Cerebellar nuclear complex (tissue), 1 donor: ENCODE measurements around the gene CCDC28B.

Experiments used
- DNase-seq, 2 experiments: peaks; one replicate each; lab custom pipeline; 2025; lab: John Stamatoyannopoulos, UW

The CCDC28B gene

DNA sequence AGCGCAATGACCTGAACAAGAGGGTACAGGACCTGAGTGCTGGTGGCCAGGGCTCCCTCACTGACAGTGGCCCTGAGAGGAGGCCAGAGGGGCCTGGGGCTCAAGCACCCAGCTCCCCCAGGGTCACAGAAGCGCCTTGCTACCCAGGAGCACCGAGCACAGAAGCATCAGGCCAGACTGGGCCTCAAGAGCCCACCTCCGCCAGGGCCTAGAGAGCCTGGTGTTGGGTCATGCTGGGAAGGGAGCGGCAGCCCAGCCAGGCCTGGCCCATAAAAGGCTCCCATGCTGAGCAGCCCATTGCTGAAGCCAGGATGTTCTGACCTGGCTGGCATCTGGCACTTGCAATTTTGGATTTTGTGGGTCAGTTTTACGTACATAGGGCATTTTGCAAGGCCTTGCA is 5.4 kb upstream of the CCDC28B start:
- DNase-seq = no peak

DNA sequence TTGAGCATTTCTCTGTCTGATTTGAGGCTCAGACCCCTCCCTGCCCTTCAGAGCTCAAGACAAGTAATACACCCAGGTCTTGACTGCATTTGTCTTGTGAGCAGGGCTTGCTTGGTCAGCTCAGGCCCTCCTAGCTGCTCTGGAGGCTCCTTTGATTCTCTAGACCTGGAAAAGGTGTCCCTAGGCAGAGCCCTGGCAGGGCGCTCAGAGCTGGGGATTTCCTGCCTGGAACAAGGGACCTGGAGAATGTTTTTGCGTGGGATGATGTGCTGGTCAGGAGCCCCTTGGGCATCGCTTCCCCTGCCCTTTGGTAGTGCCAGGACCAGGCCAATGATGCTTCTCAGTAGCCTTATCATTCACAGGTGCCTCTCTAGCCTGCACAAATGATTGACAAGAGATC is 4.9 kb upstream of the CCDC28B start:
- DNase-seq = no peak

GRCh38 chr1:32195972-32196823 is 4.2 kb upstream of the CCDC28B start:
- no peak for DNase-seq

DNA sequence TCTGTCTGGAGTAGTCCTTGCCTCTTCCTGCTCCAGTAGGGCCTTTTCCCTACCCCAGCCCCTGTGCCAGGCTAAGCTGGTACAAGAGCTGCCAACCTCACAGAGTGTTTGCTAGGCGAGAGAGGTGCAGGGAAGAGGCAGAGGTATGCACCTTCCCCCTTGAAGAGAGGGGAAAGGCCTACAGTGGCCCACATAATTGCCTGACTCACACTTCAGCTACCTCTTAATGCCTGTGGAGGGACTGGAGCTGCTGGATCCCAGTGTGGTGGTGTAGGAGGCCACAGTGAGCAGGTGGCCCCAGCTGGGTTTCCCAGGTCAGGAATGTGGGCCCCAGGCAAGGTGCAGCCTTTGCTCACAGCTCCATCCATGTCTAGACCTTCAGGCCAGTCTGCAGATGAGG is 3.3 kb upstream of the CCDC28B start:
- DNase-seq = no peak

DNA sequence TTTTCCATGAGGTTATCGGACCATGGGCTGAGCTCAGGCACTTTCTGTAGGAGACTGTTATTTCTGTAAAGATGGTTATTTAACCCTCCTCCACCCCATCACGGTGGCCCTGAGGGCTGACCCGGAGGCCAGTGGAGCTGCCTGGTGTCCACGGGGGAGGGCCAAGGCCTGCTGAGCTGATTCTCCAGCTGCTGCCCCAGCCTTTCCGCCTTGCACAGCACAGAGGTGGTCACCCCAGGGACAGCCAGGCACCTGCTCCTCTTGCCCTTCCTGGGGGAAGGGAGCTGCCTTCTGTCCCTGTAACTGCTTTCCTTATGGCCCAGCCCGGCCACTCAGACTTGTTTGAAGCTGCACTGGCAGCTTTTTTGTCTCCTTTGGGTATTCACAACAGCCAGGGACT is 2.6 kb upstream of the CCDC28B start:
- no peak for DNase-seq

DNA sequence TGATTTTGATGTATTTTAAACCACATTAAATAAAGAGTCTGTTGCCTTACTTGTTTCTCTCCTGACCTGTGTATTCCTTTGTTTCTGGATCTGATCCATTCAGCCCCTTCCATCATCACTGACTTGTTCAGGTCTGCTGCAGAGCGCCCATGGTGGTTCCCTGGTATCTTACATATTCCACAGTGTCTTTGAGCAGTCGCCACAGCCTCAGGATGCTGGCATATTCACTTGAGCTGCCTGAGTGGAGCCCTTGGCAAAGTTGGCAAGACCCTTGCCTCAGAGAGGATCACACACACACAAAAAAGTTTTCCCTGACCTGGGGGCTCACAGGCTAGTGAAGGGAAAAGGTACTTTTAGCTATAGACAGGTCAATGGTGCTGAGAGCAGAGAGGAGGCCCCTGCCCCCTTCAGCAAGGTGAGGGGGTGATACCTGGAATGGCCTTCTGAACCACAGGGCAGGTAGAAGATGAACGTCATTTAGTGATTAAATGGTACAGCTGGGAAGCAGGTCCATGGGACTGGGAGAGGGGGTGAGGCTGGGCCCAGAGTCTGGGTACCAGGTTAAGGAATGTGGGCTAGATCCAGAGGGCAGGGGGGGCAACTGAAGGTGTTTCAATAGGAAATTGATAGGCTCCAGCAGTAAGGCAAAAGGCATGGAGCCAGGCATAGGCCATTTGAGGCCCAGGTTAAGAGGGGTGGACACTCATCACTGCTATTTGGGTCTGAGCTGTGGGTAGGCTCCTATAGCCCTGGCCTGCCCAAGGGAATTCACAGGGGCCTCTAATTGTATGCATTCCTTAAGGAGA is 2.0 kb upstream of the CCDC28B start:
- no peak for DNase-seq

- DNase-seq = no peak
These were observed 1.2 kb upstream of the CCDC28B start for GRCh38 chr1:32199043-32199716.

- DNase-seq = peak; percentile 35 to 75
These were observed 700 bp upstream of the CCDC28B start for GRCh38 chr1:32199717-32200072.

DNA sequence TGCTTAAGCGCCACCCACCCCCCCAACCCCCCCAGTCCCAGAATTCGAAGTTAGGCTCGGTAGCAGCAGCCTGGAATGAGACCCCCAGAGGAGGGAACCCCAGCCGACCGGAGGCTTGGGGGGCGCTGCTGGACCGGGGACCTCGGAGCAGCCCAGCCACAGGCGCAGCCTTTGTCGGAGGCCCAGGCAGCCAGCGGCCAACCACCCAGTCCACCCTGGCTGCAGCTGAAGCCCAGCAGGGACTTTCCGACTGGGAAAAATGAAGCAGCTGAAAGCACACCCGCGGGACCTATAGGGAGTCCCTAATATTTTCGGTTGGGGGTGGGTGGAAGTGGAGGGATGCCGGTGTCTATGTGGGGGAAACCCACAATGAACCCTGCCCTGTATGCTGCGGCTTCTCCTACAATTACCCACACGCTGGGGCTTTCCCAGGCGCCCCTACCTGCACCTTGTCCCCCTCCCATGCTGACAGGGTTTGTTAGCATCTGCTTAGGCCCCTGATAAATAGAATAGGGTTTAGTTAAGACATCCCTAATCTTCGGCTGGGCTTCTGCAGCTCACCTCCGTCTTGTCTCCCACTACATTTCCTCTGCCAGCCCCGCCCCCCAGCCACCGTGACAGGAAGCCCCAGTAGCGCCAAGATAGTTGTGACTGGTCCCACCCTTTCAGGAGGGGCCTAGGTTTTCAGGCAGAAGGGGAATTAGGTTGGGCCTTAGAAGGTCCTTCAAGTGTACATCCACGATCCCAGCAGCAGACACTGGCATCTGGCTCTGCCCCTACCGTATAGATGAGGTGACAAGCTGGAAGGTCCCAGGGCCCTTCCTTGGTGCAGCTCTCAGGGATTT is 838 bp downstream of the CCDC28B start:
- no peak for DNase-seq

GRCh38 chr1:32204943-32205361 is 4.6 kb downstream of the CCDC28B start:
- no peak for DNase-seq

- peak; percentile 32 to 63 for DNase-seq
These were observed 5.3 kb downstream of the CCDC28B start, which contains the start of gene IQCC for GRCh38 chr1:32205401-32206370. IQCC (plus strand) TSS chr1:32205671; CDS start chr1:32205682, 11 bp downstream.

GRCh38 chr1:32208469-32208868 is 8.1 kb downstream of the CCDC28B start:
- DNase-seq = no peak

DNA sequence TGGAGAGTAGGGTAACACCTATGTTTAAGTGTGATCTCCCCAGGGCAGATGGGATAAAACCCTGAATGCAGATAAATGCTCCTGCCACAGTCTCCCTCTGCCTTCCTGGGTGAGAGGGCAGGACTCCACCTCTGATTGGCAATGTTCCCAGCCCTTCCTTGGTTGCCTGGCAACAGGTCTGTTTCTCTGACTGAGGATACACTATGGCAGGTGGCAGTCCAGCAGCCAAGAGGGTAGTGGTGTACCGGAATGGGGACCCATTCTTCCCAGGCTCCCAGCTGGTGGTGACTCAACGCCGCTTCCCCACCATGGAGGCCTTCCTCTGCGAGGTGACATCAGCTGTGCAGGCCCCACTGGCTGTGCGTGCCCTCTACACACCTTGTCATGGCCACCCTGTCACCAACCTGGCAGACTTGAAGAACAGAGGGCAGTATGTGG is 8.5 kb downstream of the CCDC28B start, which contains the start of gene DCDC2B:
TSS of gene DCDC2B (plus strand) at position 199 of the 438 bp plus-strand sequence. CDS start at position 204, 5 bp downstream.
- no peak for DNase-seq

DNA sequence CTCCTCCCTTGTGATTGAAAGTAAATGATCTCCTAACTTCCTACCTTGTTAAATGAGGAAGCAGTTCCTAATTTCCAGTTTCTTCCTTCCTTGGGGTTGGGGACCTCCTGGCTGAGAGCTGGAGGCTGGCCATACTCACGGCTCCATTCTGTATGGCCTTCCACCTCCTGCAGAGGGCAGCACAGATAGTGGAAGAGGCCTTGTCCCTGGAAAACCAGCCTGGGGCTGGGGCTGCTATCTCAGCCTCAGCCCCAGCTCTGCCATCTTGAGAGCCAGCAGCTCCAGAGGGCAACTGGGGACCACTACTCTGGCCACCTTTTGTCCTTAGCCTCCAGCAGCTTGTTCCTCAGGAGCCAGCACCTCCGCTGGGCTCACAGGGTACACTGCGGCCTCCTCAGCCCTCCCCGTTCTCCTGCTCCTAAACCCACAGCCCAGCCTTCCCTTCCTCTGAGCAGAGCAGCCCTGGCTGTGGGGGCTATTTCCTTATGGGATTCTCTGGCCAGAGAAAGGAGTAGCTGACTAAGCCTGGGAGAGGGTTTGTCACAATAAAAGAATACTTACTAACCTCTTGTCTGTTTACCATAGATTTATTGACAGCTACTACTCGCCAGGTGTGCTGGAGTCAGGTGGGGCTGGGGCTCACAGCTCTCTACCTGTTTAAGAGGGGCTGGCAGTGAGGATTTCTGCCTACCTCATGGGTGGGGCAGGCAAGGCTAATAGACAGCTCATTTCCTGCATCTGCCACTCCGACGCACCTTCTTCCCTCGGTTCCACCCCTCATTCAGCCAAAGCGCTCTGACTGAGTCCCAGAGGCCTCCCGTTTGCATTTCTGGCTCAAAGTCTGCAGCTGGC is 15.5 kb downstream of the CCDC28B start:
- DNase-seq = no peak

DNA sequence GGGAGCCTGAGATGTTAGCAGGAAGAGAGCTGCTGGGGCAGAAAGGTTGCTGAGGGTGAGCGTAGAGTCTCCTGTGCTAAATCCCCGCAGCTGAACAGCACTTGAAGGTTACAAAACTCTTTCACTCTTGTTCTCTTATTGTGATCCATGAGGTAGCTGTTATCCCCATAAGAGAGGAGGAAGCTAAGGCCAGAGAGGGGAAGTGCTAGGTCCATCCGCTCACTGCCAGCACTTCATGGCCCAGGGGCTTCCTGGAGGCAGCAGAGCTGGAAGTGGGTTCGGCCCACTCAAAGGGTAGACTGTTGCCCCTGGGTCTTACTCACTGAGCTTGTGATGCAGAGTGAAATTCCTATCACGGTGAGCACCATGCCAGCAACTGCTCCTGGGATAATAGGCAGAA is 16.2 kb downstream of the CCDC28B start:
- no peak for DNase-seq

GRCh38 chr1:32219022-32219421 is 18.6 kb downstream of the CCDC28B start:
- no peak for DNase-seq

DNA sequence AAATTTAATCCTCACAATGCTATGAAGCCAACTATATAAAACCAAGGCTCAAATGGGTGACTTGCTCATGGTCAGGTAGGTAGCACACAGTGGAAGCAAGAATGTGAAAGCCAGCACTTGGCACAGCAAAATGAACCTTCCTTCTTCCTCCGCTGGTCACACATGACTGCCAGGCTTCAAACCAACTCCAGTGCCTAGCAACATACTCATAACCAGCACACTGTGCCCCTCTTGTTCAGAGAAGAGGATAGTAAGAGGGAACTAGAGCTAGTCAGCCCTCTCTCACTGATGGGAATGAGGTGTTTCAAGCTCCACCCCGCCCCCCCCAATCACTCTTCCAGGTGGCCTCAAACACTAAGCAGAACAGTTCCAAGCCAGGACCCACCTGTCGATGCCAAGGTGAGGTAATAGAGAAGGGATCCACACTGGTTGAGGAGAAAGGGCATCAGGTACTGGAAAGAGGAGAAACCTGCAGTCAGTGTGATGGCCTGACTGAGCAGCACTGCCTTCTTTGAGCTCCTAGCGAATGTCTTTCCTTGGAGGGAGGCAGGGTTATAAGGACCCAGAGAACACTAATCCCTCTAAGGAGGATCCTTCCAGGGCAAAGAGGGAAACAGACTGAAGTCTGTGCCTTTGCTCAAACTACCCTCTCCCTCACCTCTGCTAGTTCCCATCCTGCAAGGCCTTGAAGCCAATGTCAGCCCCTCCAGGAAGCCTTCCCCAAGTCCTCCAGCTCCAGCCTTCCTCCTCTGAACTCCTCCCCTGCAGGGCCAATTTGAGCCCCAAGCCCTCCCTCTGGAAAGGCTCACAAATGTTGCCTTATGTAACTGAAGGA is 20.6 kb downstream of the CCDC28B start:
- DNase-seq = no peak

GRCh38 chr1:32221581-32221979 is 21.2 kb downstream of the CCDC28B start:
- no peak for DNase-seq
